GM18873 (cell line): ENCODE measurements around the gene FBXO48.
A peak's percentile ranks its signal among the peaks of the same experiment; 100 is the strongest.
"Not testable (repeated sequence)": the region's sequence is repeated elsewhere in the genome, so short reads cannot be mapped to it uniquely, and the experiment has no call there.

Experiments
- ATAC-seq: cut with Tn5 transposase; IDR thresholded peaks from one replicate; pipeline ENCODE4 v1.9.1; 2021; ENCODE audit warnings: mild to moderate bottlenecking, moderate library complexity, moderate number of reproducible peaks; ENCODE audit not compliant: unreplicated experiment, low FRiP score

FBXO48 gene

GRCh38 chr2:68467077-68467960 lies at the start of gene FBXO48, which contains the start of gene APLF:
Gene FBXO48, minus strand, starts transcription at chr2:68467294. Its CDS starts 2,149 bp downstream, at chr2:68465145.
Gene APLF, plus strand, starts transcription at chr2:68467585. Its CDS starts 147 bp downstream, at chr2:68467732.
- ATAC-seq: peak; percentile 95

GRCh38 chr2:68516051-68516955 lies 49.2 kb upstream of the FBXO48 start:
- ATAC-seq: no peak

- no peak for ATAC-seq
Measured at GRCh38 chr2:68514316-68514929, 47.3 kb upstream of the FBXO48 start.

GRCh38 chr2:68512966-68513365 lies 45.9 kb upstream of the FBXO48 start:
- no peak for ATAC-seq

GRCh38 chr2:68512326-68512725 lies 45.2 kb upstream of the FBXO48 start:
- ATAC-seq: no peak

GRCh38 chr2:68506170-68506569 lies 39.1 kb upstream of the FBXO48 start:
- ATAC-seq: no peak

- no peak for ATAC-seq
Measured at GRCh38 chr2:68505603-68506159, 38.6 kb upstream of the FBXO48 start.

GRCh38 chr2:68501768-68502167 lies 34.7 kb upstream of the FBXO48 start:
- ATAC-seq: no peak

- no peak for ATAC-seq
Measured at GRCh38 chr2:68500649-68501048, 33.6 kb upstream of the FBXO48 start.

- no peak for ATAC-seq
Measured at GRCh38 chr2:68499133-68499532, 32.0 kb upstream of the FBXO48 start.

- ATAC-seq: no peak
Measured at GRCh38 chr2:68491582-68491981, 24.5 kb upstream of the FBXO48 start.

- no peak for ATAC-seq
Measured at GRCh38 chr2:68489282-68489681, 22.2 kb upstream of the FBXO48 start.

- ATAC-seq: not testable (repeated sequence)
Measured at GRCh38 chr2:68488605-68489004, 21.5 kb upstream of the FBXO48 start.

- ATAC-seq: no peak
Measured at GRCh38 chr2:68487773-68488355, 20.8 kb upstream of the FBXO48 start.

GRCh38 chr2:68483011-68483410 lies 15.9 kb upstream of the FBXO48 start:
- no peak for ATAC-seq

- no peak for ATAC-seq
Measured at GRCh38 chr2:68482296-68482820, 15.3 kb upstream of the FBXO48 start.

- ATAC-seq: no peak
Measured at GRCh38 chr2:68478688-68479087, 11.6 kb upstream of the FBXO48 start.

GRCh38 chr2:68476454-68476853 lies 9.4 kb upstream of the FBXO48 start:
- no peak for ATAC-seq

- no peak for ATAC-seq
Measured at GRCh38 chr2:68475576-68475975, 8.5 kb upstream of the FBXO48 start.

- ATAC-seq: no peak
Measured at GRCh38 chr2:68475110-68475509, 8.0 kb upstream of the FBXO48 start.
